Activated CD4-positive, alpha-beta T cell treated with anti-CD3 and anti-CD28 coated beads, Interleukin-2, Interleukin-4, amounts not matched to agents 100 ng/mL and 50 ng/mL, durations not matched to agents 16 hours and 8 hours (primary cell): ENCODE data around the gene PPP6R3.

Source experiments
- DNase-seq: peaks from one replicate; pipeline ENCODE4 v3.0.0-alpha.2; 2020; ENCODE audit warnings: low spot score

The PPP6R3 gene

DNA sequence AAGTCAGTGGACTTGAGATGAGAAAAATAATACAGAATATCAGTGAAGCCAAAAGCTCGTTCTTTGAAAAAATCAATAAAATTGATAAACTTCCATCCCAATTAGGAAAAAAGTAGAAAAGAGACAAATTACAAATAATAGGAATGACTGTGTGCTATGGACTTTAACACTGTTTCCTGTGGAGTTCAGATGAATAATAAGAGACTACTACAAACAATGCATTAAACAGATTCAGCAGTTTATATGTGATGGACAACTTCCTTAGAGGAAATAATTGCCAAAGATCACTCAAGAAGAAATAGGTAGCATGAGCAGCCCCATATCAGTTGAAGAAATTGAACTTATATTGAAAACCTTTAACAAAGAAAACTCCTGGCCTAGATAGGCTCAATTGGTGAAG, 99.7 kb downstream of the PPP6R3 start:
- no peak for DNase-seq

DNA sequence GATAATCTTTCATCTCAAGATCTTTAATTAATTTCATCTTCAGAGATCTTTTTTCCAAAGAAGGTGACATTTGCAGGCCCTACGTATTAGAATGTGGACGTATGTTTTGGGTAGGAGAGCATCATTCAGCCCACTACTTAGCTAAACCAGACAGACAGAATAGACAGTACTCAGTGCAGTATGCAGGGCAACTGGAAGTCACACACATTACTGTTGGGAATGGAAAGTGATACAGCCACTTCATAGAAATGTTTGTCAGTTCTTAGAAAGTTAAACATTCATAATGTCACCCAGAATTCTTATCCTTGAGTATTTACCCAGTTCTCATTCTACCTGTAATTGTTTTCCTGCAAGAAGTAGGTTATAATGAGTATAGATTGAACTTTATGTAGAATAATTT, 102.9 kb downstream of the PPP6R3 start:
- no peak for DNase-seq

DNA sequence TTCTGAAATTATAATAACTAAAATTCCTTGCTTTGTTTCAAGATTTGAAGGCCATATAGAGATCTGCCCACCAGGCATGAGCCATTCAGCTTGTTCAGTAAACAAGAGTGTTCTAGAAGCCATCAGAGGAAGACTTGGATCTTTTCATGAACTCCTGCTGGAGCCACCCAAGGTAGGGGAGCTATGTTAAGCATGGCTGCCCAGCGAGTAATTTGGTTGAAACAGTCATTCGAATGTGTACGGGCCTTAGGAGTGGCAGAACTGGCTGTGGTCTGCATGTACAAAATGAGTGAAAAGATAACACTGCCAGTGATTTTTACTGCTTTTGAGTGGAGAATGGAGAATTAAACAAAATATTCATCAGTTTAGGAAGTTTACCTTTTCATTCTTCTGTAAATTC, 103.7 kb downstream of the PPP6R3 start:
- no peak for DNase-seq

DNA sequence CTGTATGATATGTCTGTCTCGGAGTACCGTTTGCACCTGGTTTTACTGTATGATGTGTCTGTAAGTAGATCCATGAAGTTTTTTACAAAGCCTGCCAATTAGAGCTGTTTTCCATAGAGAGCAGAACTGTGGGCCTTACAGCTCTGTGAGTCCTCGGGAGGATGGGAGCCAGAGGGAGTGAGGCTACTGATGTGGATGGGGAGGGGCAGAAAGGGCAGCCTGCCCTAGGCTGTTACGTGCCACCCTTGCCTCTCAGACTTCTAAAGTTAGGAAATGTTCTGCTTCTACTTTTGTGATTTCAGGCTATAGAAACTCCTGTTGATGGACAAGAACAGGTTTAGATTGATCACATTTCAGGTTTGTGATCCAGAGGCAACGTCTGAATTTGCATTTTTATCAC, 105.2 kb downstream of the PPP6R3 start:
- DNase-seq: no peak

DNA sequence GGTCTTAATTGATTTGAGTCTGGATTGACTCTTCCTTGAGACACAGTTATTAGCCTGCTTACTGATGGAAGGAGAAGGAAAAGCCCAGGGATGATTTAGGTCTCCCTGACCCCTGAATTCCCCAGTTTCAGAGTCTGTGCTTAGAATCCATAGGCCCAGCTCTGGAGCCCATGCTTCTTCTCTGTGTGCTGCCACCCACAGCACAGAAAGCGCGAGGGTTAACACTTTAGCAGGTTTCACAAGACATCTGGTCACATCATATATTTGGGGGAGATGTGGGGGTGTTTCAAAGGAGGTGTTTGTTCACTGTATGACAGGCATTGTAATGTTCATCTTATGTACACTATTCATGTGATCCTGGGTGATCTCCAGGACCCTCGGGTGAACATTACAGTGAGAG, 107.0 kb downstream of the PPP6R3 start:
- DNase-seq: no peak

DNA sequence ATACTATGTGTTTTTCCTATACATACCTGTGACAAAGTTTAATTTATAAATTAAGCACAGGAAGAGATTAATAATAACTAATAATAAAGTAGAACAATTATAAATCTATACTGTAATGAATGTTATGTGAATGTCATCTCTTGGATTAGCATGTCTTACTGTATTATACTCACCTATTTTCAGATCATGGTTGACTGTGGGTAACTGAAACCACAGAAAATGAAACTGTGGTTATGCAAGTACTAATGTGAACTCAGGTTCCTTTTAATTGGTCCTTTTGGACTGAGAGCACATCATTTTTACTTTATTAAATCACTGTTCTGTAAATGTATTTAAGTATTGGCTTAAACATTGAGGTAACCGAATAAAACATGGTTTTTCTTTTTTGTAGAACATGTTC, 108.8 kb downstream of the PPP6R3 start:
- peak; percentile 33 for DNase-seq

DNA sequence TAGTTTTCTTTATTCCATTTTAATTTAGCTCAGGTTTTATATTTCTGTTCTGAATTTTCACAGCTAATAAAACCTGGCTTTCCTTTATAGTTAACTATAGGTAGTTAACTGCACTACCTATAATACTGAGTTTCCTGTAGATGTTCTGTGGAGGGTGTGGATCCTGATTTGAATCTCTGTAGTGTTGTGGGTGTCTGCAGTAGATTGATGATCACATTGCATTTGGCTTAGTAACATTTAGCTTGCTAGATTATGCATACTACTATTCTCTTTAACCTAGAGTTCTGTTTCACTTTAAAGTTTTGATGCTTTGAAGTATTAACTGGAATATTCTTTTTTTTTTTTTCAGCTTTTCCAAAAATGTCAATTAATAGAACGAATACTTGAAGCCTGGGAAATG, 110.1 kb downstream of the PPP6R3 start:
- DNase-seq: no peak

DNA sequence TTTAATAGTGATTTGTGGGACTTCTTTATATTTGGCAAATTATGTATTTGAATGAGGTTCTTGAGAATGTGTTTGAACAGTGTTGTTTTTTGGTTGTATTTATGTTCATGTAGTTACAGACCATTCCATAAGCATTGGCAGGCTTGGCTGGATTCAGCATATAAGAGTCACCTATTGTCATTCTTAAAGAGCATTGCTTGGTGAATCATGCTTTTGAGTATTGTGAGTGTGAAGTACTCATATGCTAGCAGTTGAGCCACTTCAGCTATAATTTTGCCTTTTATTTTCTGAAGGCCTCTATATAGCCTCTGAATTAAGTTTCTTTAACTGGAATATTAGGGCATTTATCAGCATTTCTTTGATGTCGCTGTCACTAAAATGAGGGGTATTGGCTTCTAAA, 113.8 kb downstream of the PPP6R3 start:
- DNase-seq: no peak

DNA sequence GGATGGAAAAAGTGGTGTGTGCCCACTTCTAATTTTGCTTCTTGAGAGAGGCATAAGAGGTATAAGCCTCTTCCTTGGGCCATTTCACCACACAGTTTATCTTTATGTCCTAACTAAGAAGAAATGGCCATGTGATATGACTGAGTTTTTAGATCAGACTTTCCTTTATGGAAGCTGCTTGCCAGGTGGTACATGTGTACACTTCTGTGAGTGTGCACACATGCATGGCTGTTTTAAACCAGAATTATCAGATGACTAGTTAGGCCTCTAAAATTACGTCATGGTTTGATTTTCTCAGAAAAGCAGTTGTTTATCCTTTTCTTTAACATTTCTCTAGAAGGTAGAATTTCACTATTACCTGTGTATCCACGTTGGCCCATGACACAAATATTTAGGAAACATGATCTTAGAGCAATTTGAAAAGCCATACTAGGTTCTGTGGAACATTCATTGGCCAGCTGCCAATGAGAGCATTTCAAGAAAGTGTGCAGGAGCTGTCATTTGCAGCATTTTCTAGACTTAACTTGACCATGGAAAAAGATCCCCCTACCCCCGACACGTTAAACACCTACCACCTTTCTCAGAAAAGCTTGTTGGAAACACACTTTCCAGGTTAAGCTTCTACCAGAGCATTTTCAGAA, 114.6 kb downstream of the PPP6R3 start:
- DNase-seq: no peak

DNA sequence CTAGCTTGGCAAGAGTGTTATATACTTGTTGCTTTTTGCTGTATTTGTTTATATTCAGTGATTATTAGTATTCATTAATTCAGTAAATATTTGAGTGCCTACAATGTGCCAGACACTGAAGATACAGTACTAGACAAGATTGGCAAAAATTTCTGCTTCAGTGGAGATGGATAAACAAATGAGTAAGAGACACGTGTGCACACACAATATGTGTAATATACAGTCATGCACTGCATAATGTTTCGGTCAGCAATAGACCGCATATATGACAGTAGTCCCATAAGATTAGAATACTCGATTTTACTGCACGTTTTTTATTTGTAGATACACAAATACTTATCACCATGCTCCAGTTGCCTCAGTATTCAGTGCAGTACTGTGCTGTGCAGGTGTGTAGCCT, 118.9 kb downstream of the PPP6R3 start:
- no peak for DNase-seq

DNA sequence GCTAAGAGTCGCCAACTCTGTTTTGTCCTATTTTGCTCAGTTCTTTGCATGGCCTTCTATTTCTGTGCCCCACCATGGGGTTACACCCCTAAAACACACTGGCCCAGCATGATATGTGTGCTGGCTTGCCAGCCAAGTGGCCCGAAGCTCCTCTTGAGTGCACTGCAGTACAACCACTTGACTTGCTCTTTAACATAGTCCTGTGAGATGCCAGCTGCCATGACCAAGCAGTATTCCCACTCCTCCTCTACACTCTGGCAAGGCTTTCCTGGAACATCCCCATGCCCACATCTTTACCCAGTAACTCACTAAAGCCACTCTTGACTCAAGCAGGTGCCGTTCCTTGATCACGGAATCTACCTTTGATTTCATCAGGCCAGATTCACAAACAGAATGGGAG, 120.9 kb downstream of the PPP6R3 start:
- DNase-seq: no peak

DNA sequence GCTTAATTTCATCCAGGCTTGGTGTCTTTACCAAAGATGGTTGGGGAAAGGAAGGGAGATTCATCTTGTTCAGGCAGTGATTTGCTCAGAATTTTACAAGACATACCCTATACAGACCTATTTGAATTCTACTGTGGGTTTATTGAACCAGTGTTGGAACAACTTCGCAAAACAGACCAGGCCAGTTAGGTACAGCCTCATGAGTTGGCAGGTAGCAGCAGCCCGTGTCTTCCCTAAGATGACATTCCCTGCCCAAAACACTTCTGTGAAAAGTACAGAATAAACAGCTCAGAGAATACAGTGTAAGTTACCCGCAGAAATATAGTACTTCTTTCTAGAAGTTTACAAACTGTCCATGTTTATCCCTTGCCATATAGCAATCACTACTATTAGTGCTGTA, 121.3 kb downstream of the PPP6R3 start:
- DNase-seq: no peak

DNA sequence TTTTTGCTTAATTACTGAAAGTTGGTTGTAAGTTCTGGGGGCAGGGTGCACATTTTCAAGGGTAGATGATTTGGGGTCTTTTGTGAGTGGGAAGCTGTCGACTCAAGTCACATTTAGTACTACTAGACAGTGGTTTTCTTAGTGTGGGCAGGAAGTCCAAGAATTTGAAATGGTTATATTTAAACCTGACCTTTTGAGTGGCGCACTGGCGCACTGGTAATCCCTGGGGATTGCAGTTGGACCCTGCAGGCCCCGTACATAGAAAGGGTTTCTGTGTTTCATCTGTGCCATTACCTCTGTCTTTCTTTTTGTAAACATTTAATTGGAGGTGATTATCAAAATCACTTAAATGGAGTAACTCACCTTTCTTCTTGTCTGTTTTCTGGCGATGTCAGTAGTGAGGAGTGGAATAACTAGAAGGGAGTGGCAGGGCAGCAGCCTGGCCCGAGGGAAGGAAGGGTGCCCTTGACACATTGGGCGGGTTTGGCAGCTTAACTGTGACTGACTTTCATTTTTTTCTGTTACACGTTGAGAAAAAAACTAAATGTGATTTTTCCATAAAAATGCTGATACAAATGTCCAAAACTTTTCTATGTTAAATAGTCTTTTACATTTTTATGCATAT, 122.0 kb downstream of the PPP6R3 start:
- no peak for DNase-seq

DNA sequence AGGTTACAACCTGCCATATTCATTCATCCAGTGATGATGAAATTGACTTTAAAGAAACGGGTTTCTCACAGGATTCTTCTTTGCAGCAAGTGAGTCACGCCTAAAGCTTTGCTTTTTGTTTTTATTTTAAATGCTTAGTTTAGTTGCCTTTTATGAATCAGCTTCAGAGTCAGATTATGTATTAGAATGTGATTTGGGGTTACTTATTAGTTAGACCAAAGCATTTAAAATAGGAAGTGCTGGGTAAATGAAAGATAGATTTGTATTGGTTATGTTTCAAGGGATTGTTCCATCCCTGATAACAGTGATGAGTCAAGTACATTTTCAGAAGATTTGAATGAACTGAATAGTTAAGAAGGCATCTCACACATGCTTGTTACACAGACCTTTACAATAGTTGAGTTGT, 122.5 kb downstream of the PPP6R3 start:
- no peak for DNase-seq

DNA sequence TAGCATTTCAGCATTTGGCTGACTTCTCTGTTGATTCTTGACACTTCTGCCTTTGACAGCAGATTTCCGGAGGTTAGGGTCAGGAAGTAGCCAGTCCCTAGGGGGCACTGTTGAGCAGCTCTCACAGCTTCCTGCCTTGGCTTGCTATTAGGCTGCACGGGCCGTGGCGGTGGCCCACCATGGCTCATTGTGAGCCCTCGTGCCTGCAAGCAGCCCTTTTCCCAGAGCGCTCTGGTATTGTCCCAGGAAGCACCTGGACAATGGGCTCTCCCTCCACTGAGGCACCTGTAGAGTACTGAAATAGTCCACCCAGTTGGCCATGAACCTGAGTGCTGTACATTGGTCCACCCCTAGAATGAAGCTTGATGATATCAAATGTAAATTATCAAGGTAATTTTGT, 123.5 kb downstream of the PPP6R3 start:
- DNase-seq: peak; percentile 41

DNA sequence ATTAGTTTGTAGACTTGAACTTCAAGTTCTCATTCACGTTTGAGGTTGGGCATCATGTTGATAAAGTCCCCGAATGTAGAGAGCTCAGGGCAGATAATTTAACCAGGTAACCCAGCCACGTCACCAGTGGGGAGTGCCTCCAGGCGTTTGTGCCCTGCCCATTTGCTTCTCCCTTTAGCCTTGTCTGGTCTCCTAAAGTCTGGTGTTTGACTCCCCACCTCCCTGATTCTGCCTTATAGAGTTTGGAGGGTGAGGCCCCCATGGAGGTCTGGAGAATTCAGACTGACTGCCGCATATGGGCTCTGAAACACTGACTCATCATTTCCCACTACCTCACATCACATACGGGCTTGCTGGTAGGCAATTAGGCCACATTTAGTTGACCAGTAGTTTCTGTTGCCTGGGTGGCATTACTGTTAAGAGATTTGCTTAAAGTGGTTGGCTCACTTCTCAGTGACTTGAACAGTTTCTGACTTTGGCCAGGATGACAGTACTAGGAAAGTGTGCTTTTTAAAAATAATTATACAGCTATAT, 124.5 kb downstream of the PPP6R3 start:
- DNase-seq: no peak

DNA sequence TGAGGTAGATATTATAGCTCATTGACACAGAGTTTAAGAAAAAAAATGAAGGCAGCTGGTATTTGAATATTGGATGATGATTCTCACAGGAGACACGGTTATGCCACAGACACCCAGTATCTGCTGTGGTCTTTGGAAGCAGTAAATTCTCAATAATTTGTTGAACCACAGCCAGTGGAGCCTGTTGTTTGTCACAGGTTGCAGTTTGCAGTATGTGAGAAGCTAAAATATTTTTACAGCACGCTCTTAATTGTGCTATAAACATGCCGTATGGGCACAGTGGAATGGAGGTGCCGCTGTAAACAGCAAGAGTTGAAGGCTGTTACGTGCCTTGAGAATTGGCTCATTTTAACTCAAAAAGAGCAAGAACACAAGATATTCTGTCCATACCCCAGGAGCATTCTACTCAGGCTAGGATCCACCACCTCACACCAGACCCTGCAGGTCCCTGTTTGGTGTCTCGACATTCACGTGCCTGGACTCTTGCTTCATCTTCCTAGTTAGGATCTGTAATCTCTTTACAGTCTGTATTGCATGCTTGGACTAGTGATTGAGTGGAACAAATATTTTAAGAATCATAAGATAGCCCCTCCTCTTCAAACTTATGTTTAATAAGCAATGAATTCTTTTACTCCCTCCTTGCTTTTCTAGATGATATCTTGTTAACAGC, 129.1 kb downstream of the PPP6R3 start:
- no peak for DNase-seq

DNA sequence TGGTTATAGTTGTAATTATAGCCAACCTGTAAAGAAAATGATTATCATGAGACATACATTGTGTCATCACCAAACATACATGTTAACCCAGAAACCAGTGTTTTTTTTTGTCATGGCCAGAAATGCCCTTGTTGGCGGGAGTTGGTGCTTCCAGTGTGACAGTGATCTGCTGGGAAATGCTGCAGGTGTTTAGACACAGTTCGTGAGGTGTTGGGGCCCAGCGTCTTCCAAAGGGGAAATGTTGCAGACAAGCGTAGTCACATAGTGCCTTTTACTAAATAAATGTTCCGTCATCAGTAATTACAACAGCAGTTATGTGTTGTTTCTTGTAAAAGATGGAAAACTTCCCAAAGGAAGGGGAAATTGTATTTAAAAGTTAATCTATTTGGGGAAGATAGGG, 131.2 kb downstream of the PPP6R3 start:
- DNase-seq: no peak

DNA sequence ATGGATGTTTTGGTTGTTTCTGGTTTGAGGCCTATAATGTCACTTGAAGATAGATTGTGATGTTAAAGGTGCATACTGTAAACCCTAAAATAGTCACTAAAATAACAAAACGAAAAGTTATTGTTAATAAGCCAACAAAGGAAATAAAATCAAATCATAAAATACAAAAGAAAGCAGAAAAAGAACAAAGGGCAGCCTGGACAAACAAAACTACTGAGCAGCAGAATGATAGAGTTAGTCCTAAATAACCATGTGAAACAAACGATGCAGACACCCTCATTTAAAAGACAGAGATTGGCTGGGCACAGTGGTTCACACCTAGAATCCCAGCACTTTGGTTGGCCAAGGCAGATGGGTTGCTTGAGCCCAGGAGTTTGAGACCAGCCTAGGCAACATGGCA, 132.9 kb downstream of the PPP6R3 start:
- DNase-seq: no peak

DNA sequence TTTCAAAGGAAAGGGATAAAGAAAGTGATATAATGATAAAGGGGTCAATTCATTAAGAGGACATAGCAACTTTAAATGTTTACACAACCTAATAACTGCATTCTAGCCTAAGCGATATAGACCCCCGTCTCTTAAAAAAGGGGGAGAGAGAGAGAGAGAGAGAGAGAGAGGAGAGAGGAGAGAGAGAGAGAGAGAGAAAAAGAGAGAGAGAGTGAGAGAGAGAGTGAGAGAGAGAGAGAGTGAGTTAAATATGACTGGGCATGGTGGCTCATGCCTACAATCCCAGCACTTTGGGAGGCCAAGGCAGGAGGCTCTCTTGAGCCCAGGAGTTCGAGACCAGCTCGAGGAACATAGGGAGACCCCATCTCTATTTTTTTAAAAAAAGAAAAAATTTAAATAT, 133.6 kb downstream of the PPP6R3 start:
- DNase-seq: no peak

DNA sequence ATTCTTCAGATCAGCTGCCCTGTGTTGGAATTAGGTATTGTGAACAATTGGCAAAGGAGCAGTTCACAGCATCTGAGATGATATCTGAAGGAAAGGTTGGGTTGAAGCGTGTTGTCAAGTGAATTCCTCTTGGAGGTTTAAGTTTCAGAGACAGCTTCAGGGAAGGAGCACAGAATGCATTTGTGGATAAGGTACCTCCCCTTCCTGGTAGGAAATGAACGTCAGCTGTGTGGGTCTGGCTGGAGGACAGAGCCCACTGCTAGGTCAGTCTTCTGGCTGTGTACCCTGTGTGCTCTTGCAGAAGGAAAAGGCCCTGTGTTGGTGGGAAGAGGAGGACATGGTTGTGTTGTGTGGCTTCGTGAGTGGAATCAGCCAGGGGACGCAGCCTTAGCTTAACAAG, 135.7 kb downstream of the PPP6R3 start:
- no peak for DNase-seq

DNA sequence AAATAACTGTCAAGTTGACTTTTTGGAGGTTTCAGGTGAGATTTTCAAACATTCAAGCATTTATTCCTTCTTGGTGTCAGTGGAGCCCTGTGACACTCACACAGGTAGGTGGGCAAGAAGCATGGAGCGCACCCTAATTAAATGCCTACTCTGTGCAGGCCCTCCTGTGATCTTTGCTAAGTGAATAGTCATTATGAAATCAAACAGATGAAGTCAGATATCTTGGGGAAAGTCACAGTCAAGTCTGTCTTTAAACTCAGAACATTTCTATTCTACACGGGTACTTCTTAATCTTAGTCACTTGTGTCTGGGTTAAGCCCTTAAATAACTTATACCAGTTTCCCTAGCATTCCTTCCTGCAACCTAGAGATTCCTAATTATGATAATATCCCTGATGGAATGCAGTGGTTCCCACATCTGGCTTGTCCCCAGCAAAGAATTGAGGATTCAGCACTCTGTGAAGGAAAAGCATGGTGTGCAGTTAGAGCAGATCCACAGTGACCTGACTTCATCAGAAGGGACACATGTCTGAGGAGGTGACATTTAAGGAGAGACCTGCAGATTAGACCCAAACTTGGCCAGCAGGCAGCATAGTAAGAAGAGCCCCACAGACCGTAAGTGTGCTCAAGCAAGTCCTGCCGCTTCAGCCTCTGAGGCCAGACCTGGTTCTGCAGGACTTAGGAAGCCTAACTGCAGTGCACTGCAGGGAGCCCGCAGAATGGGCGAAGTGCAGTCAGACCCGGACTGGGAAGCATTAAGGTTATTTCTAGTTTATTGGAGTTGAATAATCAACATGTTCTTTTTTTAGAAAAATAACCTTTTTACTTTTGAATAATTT, 138.5 kb downstream of the PPP6R3 start:
- peak; percentile 3 for DNase-seq

DNA sequence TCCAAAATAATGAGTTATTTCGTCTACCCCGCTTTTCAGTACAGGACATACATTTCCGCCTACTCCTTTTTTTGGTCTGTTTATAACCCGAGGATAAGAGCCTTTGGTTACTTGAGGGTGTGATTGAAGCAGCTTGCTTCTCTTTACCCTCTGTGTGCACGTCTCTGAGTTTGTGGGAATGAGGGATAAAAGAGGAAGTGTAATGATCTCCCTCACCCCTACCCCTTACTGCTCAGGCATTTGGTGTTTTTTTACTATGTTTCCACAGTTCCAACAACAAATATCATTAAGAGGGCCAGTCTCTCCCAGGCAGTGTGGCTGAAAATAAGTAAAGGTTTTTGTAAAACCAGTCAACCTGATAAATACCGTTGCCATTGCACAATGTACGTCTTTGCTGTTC, 140.6 kb downstream of the PPP6R3 start:
- no peak for DNase-seq
